ENCODE results near the gene OR2T5.
"Not testable (repeated sequence)": the region's sequence is repeated elsewhere in the genome, so short reads cannot be mapped to it uniquely, and the experiment has no call there.

DNA sequence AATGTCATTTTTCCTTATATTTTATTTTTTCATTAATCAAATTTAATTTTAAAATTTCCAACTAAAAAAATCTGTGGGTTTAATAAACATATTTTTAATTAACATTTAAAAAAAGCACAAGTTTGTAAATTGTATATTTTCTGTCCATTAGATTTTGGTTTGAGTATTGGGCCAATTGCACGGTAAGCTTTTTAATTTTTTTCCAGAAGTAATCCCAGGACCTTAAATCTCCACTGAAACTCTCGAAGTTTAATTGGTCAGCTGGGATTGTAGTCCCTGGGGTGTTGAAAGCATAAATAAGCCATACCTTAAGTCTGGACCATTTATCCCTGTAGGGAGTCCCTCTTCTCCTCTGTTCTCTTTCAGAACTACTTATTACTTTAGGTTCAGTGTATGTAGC is 19.4 kb downstream of the OR2T5 start, which contains the start of gene OR2G6:
- TF ChIP-seq CTCF (IDR thresholded peaks at IDR 0.05; ENCODE audit: low read length); EZH2 (optimal IDR thresholded peaks at IDR 0.05; ENCODE audit: low read depth, low read length); EZH2phosphoT487 (IDR thresholded peaks at IDR 0.05; ENCODE audit: low read length): not testable (repeated sequence)
